GM12878 (cell line): ENCODE measurements around the gene STX1B. TPM values are rescaled to one million over a fixed set of nuclear protein-coding genes. Genes with fewer than 3 reads are reported as not detected.

ENCODE experiments used
- ATAC-seq: fragments of 200-7000 bp; cut with Tn5 transposase; 3 replicates; pipeline ENCODE4 v1.9.1; 2020; ENCODE audit warnings: mild to moderate bottlenecking, moderate library complexity
- BruUV-seq: library from RNA; stranded (reverse); fragments of 400-500 nt; replicated peaks from 2 replicates; lab custom pipeline; 2021; lab: Mats Ljungman, UMichigan
- CTCF ChIA-PET: fragments of 300-600 bp; sonication (Branson Sonifier 250); formaldehyde crosslinking; extraction: SDS; loops from one replicate; lab custom pipeline; 2021; ENCODE audit warnings: inconsistent platforms; lab: Yijun Ruan, JAX
- POLR2A ChIA-PET: fragments of 350-600 bp; formaldehyde crosslinking; extraction: SDS; loops from one replicate; lab custom pipeline; 2021; ENCODE audit warnings: inconsistent platforms; lab: Charles Lee
- RAD21 ChIA-PET: fragments of 300-600 bp; sonication (Branson Sonifier 250); formaldehyde crosslinking; loops from one replicate; lab custom pipeline; 2023; ENCODE audit warnings: antibody characterized with exemption; ENCODE audit not compliant: unreplicated experiment; lab: Charles Lee
- SMC1A ChIA-PET: fragments of 300-600 bp; sonication (Branson Sonifier 250); formaldehyde crosslinking; loops from one replicate; lab custom pipeline; 2023; ENCODE audit not compliant: unreplicated experiment, uncharacterized antibody; lab: Charles Lee
- DNase-seq: peaks from one replicate; pipeline ENCODE4 v3.0.0-alpha.2; 2011; ENCODE audit warnings: low read depth, low spot score
- FAIRE-seq: peaks from 3 replicates; lab custom pipeline; 2011; peaks lifted over from hg19 to GRCh38; lab: Jason Lieb, UNC
- H2AFZ ChIP-seq: 2 replicates; pipeline ENCODE4 v1.6.0; 2011; ENCODE audit warnings: low read depth, low read length, control low read depth; ENCODE audit not compliant: control insufficient read depth
- H3K27ac ChIP-seq: 2 replicates; pipeline ENCODE4 v1.5.1; 2011; ENCODE audit warnings: control low read depth; ENCODE audit not compliant: control insufficient read depth, insufficient read depth
- H3K27me3 ChIP-seq, 2 experiments: replicated peaks in 1 of 2; 2 replicates each; pipeline versions ENCODE4 v1.6.0 to v1.6.1; 2011; ENCODE audit warnings: low read length in 1 of 2; ENCODE audit not compliant: control insufficient read depth in 2 of 2, insufficient read depth in 2 of 2
- H3K36me3 ChIP-seq, 2 experiments: 2 replicates each; pipeline ENCODE4 v1.5.1; 2011; ENCODE audit warnings: low read length in 1 of 2; ENCODE audit not compliant: control insufficient read depth in 2 of 2, insufficient read depth in 2 of 2
- H3K4me1 ChIP-seq: 2 replicates; pipeline ENCODE4 v1.6.1; 2011; ENCODE audit warnings: mild to moderate bottlenecking, low read length, moderate library complexity, mixed read lengths; ENCODE audit not compliant: control insufficient read depth, insufficient read depth
- H3K4me2 ChIP-seq: 2 replicates; pipeline ENCODE4 v1.6.0; 2011; ENCODE audit warnings: control low read depth; ENCODE audit not compliant: control insufficient read depth, insufficient read depth
- H3K4me3 ChIP-seq: fragments of 200-600 bp; sonication (generic); 2 replicates; pipeline ENCODE4 v1.5.1; 2016
- H3K79me2 ChIP-seq: 2 replicates; pipeline ENCODE4 v1.6.0; 2011; ENCODE audit warnings: low read length; ENCODE audit not compliant: control insufficient read depth, insufficient read depth
- H3K9ac ChIP-seq: 2 replicates; pipeline ENCODE4 v1.8.0; 2011; ENCODE audit warnings: low read length, control low read depth, mixed read lengths; ENCODE audit not compliant: control insufficient read depth, insufficient read depth
- H3K9me3 ChIP-seq: replicated peaks from 3 replicates; pipeline ENCODE4 v1.5.1; 2011; ENCODE audit warnings: mild to moderate bottlenecking, low read length; ENCODE audit not compliant: control insufficient read depth, insufficient read depth
- H4K20me1 ChIP-seq: 2 replicates; pipeline ENCODE4 v1.6.0; 2011; ENCODE audit not compliant: control insufficient read depth, insufficient read depth
- BCL3 ChIP-seq: IDR thresholded peaks from 2 replicates; pipeline ENCODE4 v1.6.1; 2011; ENCODE audit warnings: borderline replicate concordance, low read depth, mild to moderate bottlenecking, moderate library complexity, low read length; ENCODE audit not compliant: insufficient read depth, poor library complexity, severe bottlenecking
- CHD2 ChIP-seq: IDR thresholded peaks from 2 replicates; pipeline ENCODE4 v1.6.1; 2011; ENCODE audit warnings: low read depth, low read length, improper control_type of control experiment, borderline replicate concordance
- NR2C1 ChIP-seq: fragments of 450-650 bp; IDR thresholded peaks from 2 replicates; pipeline ENCODE4 v1.6.1; 2017; ENCODE audit warnings: antibody characterized with exemption, mild to moderate bottlenecking, moderate library complexity
- PKNOX1 ChIP-seq: fragments of 450-650 bp; IDR thresholded peaks from 2 replicates; pipeline ENCODE4 v1.6.1; 2016; ENCODE audit warnings: mild to moderate bottlenecking
- RB1 ChIP-seq: fragments of 450-650 bp; formaldehyde crosslinking; IDR thresholded peaks from 2 replicates; pipeline ENCODE4 v1.6.1; 2017; ENCODE audit warnings: mild to moderate bottlenecking, borderline replicate concordance
- SPI1 ChIP-seq: IDR thresholded peaks from 2 replicates; pipeline ENCODE4 v1.6.1; 2011; ENCODE audit warnings: low read depth, mild to moderate bottlenecking, low read length, moderate library complexity, borderline replicate concordance; ENCODE audit not compliant: insufficient read depth
- TCF3 ChIP-seq: IDR thresholded peaks from 2 replicates; pipeline ENCODE4 v1.6.1; 2012; ENCODE audit warnings: low read depth, mild to moderate bottlenecking, low read length, borderline replicate concordance; ENCODE audit not compliant: insufficient read depth
- WGBS: methylation state at CpG from one replicate; pipeline ENCODE4 v1.1.6; 2016; ENCODE audit warnings: low lambda C conversion rate; ENCODE audit not compliant: insufficient replicate concordance, insufficient coverage; ENCODE audit errors: missing lambda C conversion rate; 5-methylcytosine and 5-hydroxymethylcytosine counted together
- in situ Hi-C: fragments of 300-500 bp; cut with MboI; formaldehyde crosslinking; loops from 9 replicates; pipeline ENCODE4 v1.14.3; 2018; ENCODE audit warnings: mixed read lengths
- intact Hi-C: fragments of 100-400 bp; cut with micrococcal nuclease; formaldehyde crosslinking; loops from one replicate; pipeline ENCODE4 v1.14.2; 2022; ENCODE audit not compliant: unreplicated experiment
- polyA plus RNA-seq, 11 experiments: library from polyadenylated mRNA; depleted of rRNA in 4 of 11; unstranded in 6 of 11; stranded (reverse) in 5 of 11; fragments of >200 nt; fragmentation: Nextera tagmentation in 4 of 11; fragmentation: Illumina TruSeq in 1 of 11; extraction: Ambion mirVana in 4 of 11; extraction: Trizol in 1 of 11; gene quantifications; 1 replicate in 1 of 11; 2 replicates in 10 of 11; pipeline versions ENCODE4 v1.2.1 to v1.2.3, GENCODE V29; 2011 to 2016; ENCODE audit warnings: inconsistent platforms in 2 of 11, missing spikeins in 2 of 11, low read depth in 1 of 11
- total RNA-seq, 4 experiments: library from RNA; depleted of rRNA in 3 of 4; stranded (reverse); fragments of >200 nt in 3 of 4; fragmentation: Illumina TruSeq in 1 of 4; extraction: Trizol in 1 of 4; gene quantifications; 2 replicates each; pipeline versions ENCODE4 v1.2.1 to v1.2.3, GENCODE V29; 2013 to 2021
- TF ChIP-seq, protein P1 (sequence below): IDR thresholded peaks from 2 replicates; pipeline ENCODE4 v1.6.1; 2012; ENCODE audit warnings: low read depth, low read length, improper control_type of control experiment
- TF ChIP-seq, protein P2 (sequence below): fragments of 450-650 bp; IDR thresholded peaks from 2 replicates; pipeline ENCODE4 v1.6.1; 2017; ENCODE audit warnings: mild to moderate bottlenecking, low read depth, inconsistent platforms; ENCODE audit not compliant: poor library complexity, severe bottlenecking

STX1B gene
- total and polyA plus RNA-seq, 10 of the 15 experiments (the other 5 are each of a cell fraction or from before 2014, with no cell fraction given): 0.22 to 2.5 (median 1.1) TPM

GRCh38 chr16:30989469-30990047 lies 20.9 kb downstream of the STX1B start:
- H3K4me2 ChIP-seq: no peak overlapping the region
- WGBS: 85% methylated on average over 23 of the region's 23 CpGs
- ChIA-PET CTCF (no interaction called here), RAD21 (no interaction called here), SMC1A (no interaction called here), POLR2A (no interaction called here)
- TF ChIP-seq NR2C1 (no peak), BCL3 (peak; percentile 80)
- no peaks in the 10 kb centered on the region for H4K20me1 ChIP-seq
- no peak for ATAC-seq
- H3K36me3 ChIP-seq: peaks cover 3 to 10% of the 10 kb centered on the region in 2 experiments
- in situ Hi-C loops (loop anchor here (5.0 to 25.0 kb wide), 3 partner anchors 108 to 878 kb away; partner anchors contain the start of genes COX6A2 and ZNF843), intact Hi-C loops (loop anchor here (10.0 kb wide), 1 partner anchor 85 kb away; the partner anchor contains the start of genes ZNF646 and ZNF668)
- BruUV-seq: no TSS peak
- no peak for FAIRE-seq
- no peak overlapping the region for H3K9ac ChIP-seq
- no peak overlapping the region for H3K27ac ChIP-seq
- no peaks in the 10 kb centered on the region for H3K79me2 ChIP-seq
- no peak overlapping the region for H3K4me3 ChIP-seq
- no peak overlapping the region for H2AFZ ChIP-seq
- DNase-seq: no peak
- H3K4me1 ChIP-seq: peaks cover 7% of the 10 kb centered on the region
- H3K9me3 ChIP-seq: no peaks in the 10 kb centered on the region
- no peaks in the 10 kb centered on the region for H3K27me3 ChIP-seq

- H3K36me3 ChIP-seq: peaks cover 5 to 17% of the 10 kb centered on the region in 2 experiments
- no peaks in the 10 kb centered on the region for H4K20me1 ChIP-seq
- no peak overlapping the region for H3K9ac ChIP-seq
- POLR2A ChIA-PET: no interaction called here
- SMC1A ChIA-PET: no interaction called here
- no peak overlapping the region for H2AFZ ChIP-seq
- BruUV-seq: no TSS peak
- in situ Hi-C loops (loop anchor here (5.0 to 25.0 kb wide), 2 partner anchors 110 to 450 kb away; partner anchors contain the start of genes COX6A2 and ZNF843), intact Hi-C loops (no loop called here)
- no peak for ATAC-seq
- H3K9me3 ChIP-seq: no peaks in the 10 kb centered on the region
- no peak for DNase-seq
- no peaks in the 10 kb centered on the region; the same call in 1 of the 2 replicates for H3K4me1 ChIP-seq
- 93% methylated on average over 30 of the region's 30 CpGs for whole genome bisulfite sequencing
- no peak overlapping the region for H3K4me3 ChIP-seq
- H3K27me3 ChIP-seq: no peaks in the 10 kb centered on the region
- no peak for FAIRE-seq
- RAD21 ChIA-PET: interaction anchor here (1.2 kb wide), 1 partner anchor 9 kb away, joined by 3 read pairs; no protein-coding TSS in a partner anchor
- CTCF ChIA-PET: no interaction called here
- H3K27ac ChIP-seq: no peak overlapping the region
- H3K4me2 ChIP-seq: no peak overlapping the region
- H3K79me2 ChIP-seq: no peaks in the 10 kb centered on the region
- TF ChIP-seq, protein P1, sequence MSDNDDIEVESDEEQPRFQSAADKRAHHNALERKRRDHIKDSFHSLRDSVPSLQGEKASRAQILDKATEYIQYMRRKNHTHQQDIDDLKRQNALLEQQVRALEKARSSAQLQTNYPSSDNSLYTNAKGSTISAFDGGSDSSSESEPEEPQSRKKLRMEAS: no peak
- no peak for TF ChIP-seq CHD2
- no peak for TF ChIP-seq SPI1
- TF ChIP-seq, protein P2, sequence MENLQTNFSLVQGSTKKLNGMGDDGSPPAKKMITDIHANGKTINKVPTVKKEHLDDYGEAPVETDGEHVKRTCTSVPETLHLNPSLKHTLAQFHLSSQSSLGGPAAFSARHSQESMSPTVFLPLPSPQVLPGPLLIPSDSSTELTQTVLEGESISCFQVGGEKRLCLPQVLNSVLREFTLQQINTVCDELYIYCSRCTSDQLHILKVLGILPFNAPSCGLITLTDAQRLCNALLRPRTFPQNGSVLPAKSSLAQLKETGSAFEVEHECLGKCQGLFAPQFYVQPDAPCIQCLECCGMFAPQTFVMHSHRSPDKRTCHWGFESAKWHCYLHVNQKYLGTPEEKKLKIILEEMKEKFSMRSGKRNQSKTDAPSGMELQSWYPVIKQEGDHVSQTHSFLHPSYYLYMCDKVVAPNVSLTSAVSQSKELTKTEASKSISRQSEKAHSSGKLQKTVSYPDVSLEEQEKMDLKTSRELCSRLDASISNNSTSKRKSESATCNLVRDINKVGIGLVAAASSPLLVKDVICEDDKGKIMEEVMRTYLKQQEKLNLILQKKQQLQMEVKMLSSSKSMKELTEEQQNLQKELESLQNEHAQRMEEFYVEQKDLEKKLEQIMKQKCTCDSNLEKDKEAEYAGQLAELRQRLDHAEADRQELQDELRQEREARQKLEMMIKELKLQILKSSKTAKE: no peak
- no peak for TF ChIP-seq PKNOX1
- no peak for TF ChIP-seq RB1
- TF ChIP-seq TCF3: no peak
Observed at GRCh38 chr16:30987581-30988190, 22.8 kb downstream of the STX1B start.
